SU-DHL-6 (cell line): ENCODE results near the gene SLC6A7.

Experiments
- H2AFZ ChIP-seq: fragments of 200-600 bp; sonication (generic); 2 replicates; pipeline ENCODE4 v1.6.1; 2014; ENCODE audit warnings: low read depth, mild to moderate bottlenecking, moderate library complexity, mixed read lengths, antibody characterized with exemption, low read length; ENCODE audit not compliant: severe bottlenecking
- H3F3A ChIP-seq: fragments of 200-600 bp; shearing (Covaris generic); 2 replicates; pipeline ENCODE4 v1.6.0; 2016; ENCODE audit warnings: antibody characterized with exemption, mild to moderate bottlenecking; ENCODE audit not compliant: insufficient read depth
- H3K27ac ChIP-seq: fragments of 200-600 bp; sonication (generic); 2 replicates; pipeline ENCODE4 v1.5.1; 2016; ENCODE audit warnings: low read depth, mild to moderate bottlenecking, low read length, moderate library complexity, mixed read lengths
- H3K27me3 ChIP-seq: fragments of 200-600 bp; sonication (generic), shearing (Covaris generic); 2 replicates; pipeline ENCODE4 v1.6.0; 2014; ENCODE audit warnings: mild to moderate bottlenecking, low read length
- H3K36me3 ChIP-seq: fragments of 200-600 bp; sonication (generic); 2 replicates; pipeline ENCODE4 v1.6.1; 2014; ENCODE audit warnings: mild to moderate bottlenecking, low read length, mixed read lengths
- H3K4me2 ChIP-seq: fragments of 300-600, 200-600 bp; shearing (Covaris generic), sonication (generic); 2 replicates; pipeline ENCODE4 v1.6.0; 2014; ENCODE audit warnings: low read length, low read depth, mild to moderate bottlenecking; ENCODE audit not compliant: poor library complexity, severe bottlenecking
- H3K4me3 ChIP-seq: fragments of 200-600 bp; sonication (generic); 2 replicates; pipeline ENCODE4 v1.5.1; 2014; ENCODE audit warnings: antibody characterized with exemption, low read length, mild to moderate bottlenecking, mixed read lengths; ENCODE audit not compliant: insufficient read depth, poor library complexity, severe bottlenecking
- H3K79me2 ChIP-seq: fragments of 200-600 bp; sonication (generic); 2 replicates; pipeline ENCODE4 v1.6.1; 2014; ENCODE audit warnings: mild to moderate bottlenecking, low read length, moderate library complexity; ENCODE audit not compliant: insufficient read depth
- H3K9ac ChIP-seq: fragments of 200-600 bp; sonication (generic); 2 replicates; pipeline ENCODE4 v1.7.0; 2014; ENCODE audit warnings: mild to moderate bottlenecking, low read length
- H3K9me2 ChIP-seq: fragments of 200-600 bp; sonication (generic); replicated peaks from 2 replicates; pipeline ENCODE4 v1.6.1; 2014; ENCODE audit warnings: low read length; ENCODE audit not compliant: insufficient read depth
- H3K9me3 ChIP-seq: fragments of 200-600 bp; sonication (generic); 2 replicates; pipeline ENCODE4 v1.6.1; 2014; ENCODE audit warnings: low read length, mixed read lengths; ENCODE audit not compliant: insufficient read depth
- H4K20me1 ChIP-seq: fragments of 200-600 bp; sonication (generic); 2 replicates; pipeline ENCODE4 v1.6.1; 2014; ENCODE audit warnings: low read depth, mild to moderate bottlenecking, antibody characterized with exemption, low read length, moderate library complexity, mixed read lengths
- CTCF ChIP-seq: fragments of 200-600 bp; sonication (generic); IDR thresholded peaks from one replicate; pipeline ENCODE4 v1.5.1; 2017; ENCODE audit warnings: antibody characterized with exemption, mild to moderate bottlenecking, low read length, moderate library complexity; ENCODE audit not compliant: insufficient read depth, poor library complexity, severe bottlenecking
- EZH2phosphoT487 ChIP-seq: fragments of 200-600 bp; sonication (generic), shearing (Covaris generic); conservative IDR thresholded peaks from 2 replicates; pipeline ENCODE4 v1.6.1; 2018; ENCODE audit warnings: mild to moderate bottlenecking, antibody characterized with exemption, low read length, moderate library complexity, mixed read lengths

The SLC6A7 gene

GRCh38 chr5:150255659-150256409, 66.0 kb downstream of the SLC6A7 start:
- Histone ChIP-seq H2AFZ (no peak overlapping the region), H3K27ac (no peak overlapping the region), H3K9me3 (no peaks in the 10 kb centered on the region), H3K9me2 (no peaks in the 10 kb centered on the region), H3K79me2 (no peaks in the 10 kb centered on the region), H3K4me3 (no peak overlapping the region), H4K20me1 (no peaks in the 10 kb centered on the region), H3K9ac (no peak overlapping the region), H3K36me3 (no peaks in the 10 kb centered on the region), H3F3A (no peaks in the 10 kb centered on the region), H3K27me3 (no peaks in the 10 kb centered on the region), H3K4me2 (no peak overlapping the region)
- no peak for TF ChIP-seq EZH2phosphoT487
- TF ChIP-seq CTCF = no peak

- H3F3A ChIP-seq = no peaks in the 10 kb centered on the region
- H3K4me3 ChIP-seq = no peak overlapping the region
- TF ChIP-seq CTCF (no peak), EZH2phosphoT487 (no peak)
- no peaks in the 10 kb centered on the region for H3K9me3 ChIP-seq
- H4K20me1 ChIP-seq = no peaks in the 10 kb centered on the region
- no peak overlapping the region for H3K9ac ChIP-seq
- H3K27ac ChIP-seq = no peak overlapping the region
- no peak overlapping the region for H3K4me2 ChIP-seq
- no peaks in the 10 kb centered on the region for H3K27me3 ChIP-seq
- H3K79me2 ChIP-seq = no peaks in the 10 kb centered on the region
- no peaks in the 10 kb centered on the region for H3K9me2 ChIP-seq
- H2AFZ ChIP-seq = no peak overlapping the region
- no peaks in the 10 kb centered on the region for H3K36me3 ChIP-seq
These were observed 66.7 kb downstream of the SLC6A7 start for GRCh38 chr5:150256410-150257064.

GRCh38 chr5:150257424-150257823, 67.6 kb downstream of the SLC6A7 start:
- Histone ChIP-seq H3K79me2 (no peaks in the 10 kb centered on the region), H3F3A (no peaks in the 10 kb centered on the region), H3K4me2 (no peak overlapping the region), H3K9ac (no peak overlapping the region), H4K20me1 (no peaks in the 10 kb centered on the region), H3K27ac (no peak overlapping the region), H3K9me3 (no peaks in the 10 kb centered on the region), H3K4me3 (no peak overlapping the region), H2AFZ (no peak overlapping the region), H3K9me2 (no peaks in the 10 kb centered on the region), H3K27me3 (no peaks in the 10 kb centered on the region), H3K36me3 (no peaks in the 10 kb centered on the region)
- TF ChIP-seq EZH2phosphoT487 (no peak), CTCF (no peak)
